Lower leg skin (tissue), 3 donors: ENCODE results near the gene TPTE.
"Not testable (repeated sequence)": the region's sequence is repeated elsewhere in the genome, so short reads cannot be mapped to it uniquely, and the experiment has no call there.

Experiments used
- CTCF ChIP-seq, 3 donors: fragments of 450-650 bp; IDR thresholded peaks; one replicate each; pipeline ENCODE4 v1.5.1; 2016; ENCODE audit warnings: antibody characterized with exemption in 3 of 3, mild to moderate bottlenecking in 3 of 3, moderate library complexity in 2 of 3
- POLR2A ChIP-seq, 2 donors: fragments of 450-650 bp; IDR thresholded peaks; one replicate each; pipeline ENCODE4 v1.6.1; 2016 to 2017; ENCODE audit warnings: antibody characterized with exemption in 2 of 2, mild to moderate bottlenecking in 1 of 2, moderate library complexity in 1 of 2

DNA sequence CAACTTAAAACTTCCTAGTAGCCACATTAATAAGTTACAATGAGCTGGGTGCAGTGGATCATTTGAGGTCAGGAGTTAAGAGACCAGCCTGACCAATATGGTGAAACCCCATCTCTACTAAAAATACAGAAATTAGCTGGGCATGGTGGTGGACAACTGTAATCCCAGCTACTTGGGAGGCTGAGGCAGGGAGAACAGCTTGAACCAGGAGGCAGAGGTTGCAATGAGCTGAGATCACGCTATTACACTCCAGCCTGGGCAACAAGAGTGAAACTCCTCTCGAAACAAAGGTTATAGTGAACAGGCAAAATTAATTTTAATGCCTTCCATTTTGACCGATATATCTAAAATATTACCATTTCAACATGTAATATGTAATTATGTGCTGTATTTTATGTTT is 30.9 kb upstream of the TPTE start:
- TF ChIP-seq CTCF, POLR2A (IDR thresholded peaks at IDR 0.05): not testable (repeated sequence)
